ENCODE measurements around the gene VRK1.

VRK1 gene

GRCh38 chr14:96797582-96798349 lies 584 bp downstream of the VRK1 start:
- peak; percentile 32 for DNase-seq (ENCODE audit: low read depth)
- peak overlapping the region; percentile 82 for H3K4me3 ChIP-seq (ENCODE audit: control insufficient read depth, low read depth, low read length)
- no peak for TF ChIP-seq CTCF (conservative IDR thresholded peaks at IDR 0.05; ENCODE audit: control insufficient read depth, insufficient read depth, low read depth, low read length)

- no peak overlapping the region for H3K4me3 ChIP-seq (ENCODE audit: control insufficient read depth, low read depth, low read length)
- no peak for DNase-seq (ENCODE audit: low read depth)
- TF ChIP-seq CTCF (conservative IDR thresholded peaks at IDR 0.05; ENCODE audit: control insufficient read depth, insufficient read depth, low read depth, low read length): no peak
These were observed 1.8 kb downstream of the VRK1 start for GRCh38 chr14:96798956-96799355.

- DNase-seq (ENCODE audit: low read depth): no peak
These were observed 2.4 kb downstream of the VRK1 start for GRCh38 chr14:96799489-96800054.

GRCh38 chr14:96801931-96802330 lies 4.7 kb downstream of the VRK1 start:
- TF ChIP-seq CTCF (conservative IDR thresholded peaks at IDR 0.05; ENCODE audit: control insufficient read depth, insufficient read depth, low read depth, low read length): no peak
- no peak for DNase-seq (ENCODE audit: low read depth)
- H3K4me3 ChIP-seq (ENCODE audit: control insufficient read depth, low read depth, low read length): no peak overlapping the region

More at GRCh38 chr14:96799489-96800054, 2.4 kb downstream of the VRK1 start:
- no peak overlapping the region for H3K4me3 ChIP-seq (ENCODE audit: control insufficient read depth, low read depth, low read length)
- TF ChIP-seq CTCF (conservative IDR thresholded peaks at IDR 0.05; ENCODE audit: control insufficient read depth, insufficient read depth, low read depth, low read length): no peak

- H3K4me3 ChIP-seq (ENCODE audit: control insufficient read depth, low read depth, low read length): no peak overlapping the region
- no peak for DNase-seq (ENCODE audit: low read depth)
- TF ChIP-seq CTCF (conservative IDR thresholded peaks at IDR 0.05; ENCODE audit: control insufficient read depth, insufficient read depth, low read depth, low read length): no peak
These were observed 5.8 kb downstream of the VRK1 start for GRCh38 chr14:96802963-96803362.

- no peak overlapping the region for H3K4me3 ChIP-seq (ENCODE audit: control insufficient read depth, low read depth, low read length)
- DNase-seq (ENCODE audit: low read depth): no peak
- no peak for TF ChIP-seq CTCF (conservative IDR thresholded peaks at IDR 0.05; ENCODE audit: control insufficient read depth, insufficient read depth, low read depth, low read length)
These were observed 6.8 kb downstream of the VRK1 start for GRCh38 chr14:96803958-96804357.

Measured in fibroblast of mammary gland (primary cell).